Activated T-cell treated with anti-CD3 and anti-CD28 coated beads for 24 hours (primary cell): Measurements from ENCODE around the gene RNF215.

ENCODE experiments used
- DNase-seq: peaks from one replicate; pipeline ENCODE4 v3.0.0-alpha.2; 2020; ENCODE audit warnings: low read depth

The RNF215 gene

DNA sequence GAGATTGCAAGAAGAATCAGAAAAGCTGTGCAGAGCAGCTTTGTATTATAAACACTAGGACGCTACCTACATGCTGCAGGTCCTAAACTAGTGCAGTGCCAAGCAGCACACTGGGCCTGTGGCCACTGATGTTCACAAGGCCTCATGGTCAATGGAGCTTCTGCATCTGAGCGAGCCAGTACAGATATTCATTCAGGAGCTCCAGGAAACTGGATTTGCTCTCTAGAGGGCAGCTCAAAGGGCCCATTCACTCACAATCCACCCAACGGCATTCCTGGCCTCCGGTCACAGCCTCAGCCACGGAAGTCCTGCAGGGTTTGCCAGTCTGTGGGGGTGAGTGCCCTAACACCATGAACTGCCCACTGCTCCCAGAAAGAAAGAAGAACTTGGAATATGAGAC lies 54.7 kb downstream of the RNF215 start:
- DNase-seq = no peak
